GM21528 (cell line): ENCODE data around the gene DNAJC8.

Experiments
- ATAC-seq: cut with Tn5 transposase; IDR thresholded peaks from one replicate; pipeline ENCODE4 v1.9.1; 2021; ENCODE audit warnings: mild to moderate bottlenecking, moderate library complexity; ENCODE audit not compliant: unreplicated experiment, low FRiP score

The DNAJC8 gene

GRCh38 chr1:28175955-28176485 is 56.8 kb downstream of the DNAJC8 start:
- no peak for ATAC-seq

- no peak for ATAC-seq
These were observed 58.9 kb downstream of the DNAJC8 start for GRCh38 chr1:28173980-28174297.

- no peak for ATAC-seq
These were observed 59.5 kb downstream of the DNAJC8 start for GRCh38 chr1:28173151-28173979.

- ATAC-seq, result peak; percentile 64
These were observed 60.1 kb downstream of the DNAJC8 start for GRCh38 chr1:28172713-28173150.

- ATAC-seq, result no peak
These were observed 61.6 kb downstream of the DNAJC8 start for GRCh38 chr1:28171246-28171645.

- ATAC-seq, result no peak
These were observed 62.7 kb downstream of the DNAJC8 start for GRCh38 chr1:28170001-28170596.

GRCh38 chr1:28163496-28164161 is 69.2 kb downstream of the DNAJC8 start:
- ATAC-seq, result no peak

- ATAC-seq, result no peak
These were observed 70.7 kb downstream of the DNAJC8 start for GRCh38 chr1:28162151-28162550.

GRCh38 chr1:28161751-28162150 is 71.1 kb downstream of the DNAJC8 start:
- no peak for ATAC-seq

GRCh38 chr1:28160782-28161266 is 72.0 kb downstream of the DNAJC8 start:
- ATAC-seq, result no peak

- ATAC-seq, result no peak
These were observed 73.1 kb downstream of the DNAJC8 start for GRCh38 chr1:28159680-28160079.

- ATAC-seq, result no peak
These were observed 73.6 kb downstream of the DNAJC8 start for GRCh38 chr1:28159243-28159642.

- ATAC-seq, result no peak
These were observed 74.9 kb downstream of the DNAJC8 start for GRCh38 chr1:28157894-28158293.

GRCh38 chr1:28156821-28157220 is 76.0 kb downstream of the DNAJC8 start:
- no peak for ATAC-seq

- ATAC-seq, result no peak
These were observed 77.2 kb downstream of the DNAJC8 start for GRCh38 chr1:28155628-28156027.

GRCh38 chr1:28154078-28154594 is 78.7 kb downstream of the DNAJC8 start:
- no peak for ATAC-seq
